ENCODE results near the gene CELF4. TPM values are rescaled to one million over a fixed set of nuclear protein-coding genes. Genes with fewer than 3 reads are reported as not detected.

CELF4 gene
- total RNA-seq, 3 donors from 2014 or later (not counting 1 experiment from before 2014, with no cell fraction given): not detected

GRCh38 chr18:37222354-37222998 lies 343.1 kb downstream of the CELF4 start:
- H3K4me1 ChIP-seq (ENCODE audit: control insufficient read depth, insufficient read depth, low read length): no peaks in the 10 kb centered on the region
- no peak overlapping the region for H3K27ac Mint-ChIP-seq
- no peak for TF ChIP-seq CTCF (IDR thresholded peaks at IDR 0.05)
- no peak overlapping the region for H3K4me3 ChIP-seq (ENCODE audit: low read length)
- ATAC-seq (no peak), DNase-seq (no peak)
- no peaks in the 10 kb centered on the region for H3K4me1 Mint-ChIP-seq
- no peaks in the 10 kb centered on the region for H3K27me3 ChIP-seq (ENCODE audit: control insufficient read depth, insufficient read depth, low read length)
- whole genome bisulfite sequencing (ENCODE audit: insufficient coverage): 65% methylated on average over 2 of the region's 4 CpGs
- no peaks in the 10 kb centered on the region for H3K9me3 ChIP-seq (ENCODE audit: control insufficient read depth, insufficient read depth, low read length)
- intact Hi-C loops (cut with micrococcal nuclease): no loop called here
- no peak overlapping the region for H3K4me3 Mint-ChIP-seq
- no peaks in the 10 kb centered on the region for H3K27me3 Mint-ChIP-seq (ENCODE audit: low read depth in 2 of 2)
- no peaks in the 10 kb centered on the region for H3K36me3 Mint-ChIP-seq
- H3K27ac ChIP-seq (ENCODE audit: low read length): no peak overlapping the region
- H3K36me3 ChIP-seq (ENCODE audit: control insufficient read depth, insufficient read depth, low read length): no peaks in the 10 kb centered on the region
- peaks cover 0 to 3% of the 10 kb centered on the region in 2 donors for H3K9me3 Mint-ChIP-seq

- Mint-ChIP-seq H3K9me3 (peaks cover 0 to 20% of the 10 kb centered on the region in 2 donors), H3K36me3 (no peaks in the 10 kb centered on the region), H3K4me3 (no peak overlapping the region), H3K27me3 (ENCODE audit: low read depth in 2 of 2) (no peaks in the 10 kb centered on the region), H3K4me1 (no peaks in the 10 kb centered on the region), H3K27ac (no peak overlapping the region)
- no peak for TF ChIP-seq CTCF (IDR thresholded peaks at IDR 0.05)
- 91% methylated on average over 7 of the region's 7 CpGs for WGBS (ENCODE audit: insufficient coverage)
- Histone ChIP-seq H3K9me3 (ENCODE audit: control insufficient read depth, insufficient read depth, low read length) (no peaks in the 10 kb centered on the region), H3K27me3 (ENCODE audit: control insufficient read depth, insufficient read depth, low read length) (no peaks in the 10 kb centered on the region), H3K4me1 (ENCODE audit: control insufficient read depth, insufficient read depth, low read length) (no peaks in the 10 kb centered on the region), H3K27ac (ENCODE audit: low read length) (no peak overlapping the region), H3K4me3 (ENCODE audit: low read length) (no peak overlapping the region), H3K36me3 (ENCODE audit: control insufficient read depth, insufficient read depth, low read length) (no peaks in the 10 kb centered on the region)
- intact Hi-C loops (cut with micrococcal nuclease): no loop called here
- no peak for ATAC-seq
- no peak for DNase-seq
Observed at GRCh38 chr18:37219257-37219656, 346.3 kb downstream of the CELF4 start.

- no peak for DNase-seq
- Histone ChIP-seq H3K27ac (ENCODE audit: low read length) (no peak overlapping the region), H3K4me1 (ENCODE audit: control insufficient read depth, insufficient read depth, low read length) (no peaks in the 10 kb centered on the region), H3K27me3 (ENCODE audit: control insufficient read depth, insufficient read depth, low read length) (no peaks in the 10 kb centered on the region), H3K9me3 (ENCODE audit: control insufficient read depth, insufficient read depth, low read length) (no peaks in the 10 kb centered on the region), H3K36me3 (ENCODE audit: control insufficient read depth, insufficient read depth, low read length) (no peaks in the 10 kb centered on the region), H3K4me3 (ENCODE audit: low read length) (no peak overlapping the region)
- Mint-ChIP-seq H3K27me3 (ENCODE audit: low read depth in 2 of 2) (no peaks in the 10 kb centered on the region), H3K4me1 (no peaks in the 10 kb centered on the region), H3K36me3 (no peaks in the 10 kb centered on the region), H3K27ac (no peak overlapping the region), H3K4me3 (no peak overlapping the region), H3K9me3 (peaks cover 0 to 20% of the 10 kb centered on the region in 2 donors)
- WGBS (ENCODE audit: insufficient coverage): 85% methylated on average over 2 of the region's 2 CpGs
- intact Hi-C loops (cut with micrococcal nuclease): no loop called here
- ATAC-seq: no peak
- TF ChIP-seq CTCF (IDR thresholded peaks at IDR 0.05): no peak
Observed at GRCh38 chr18:37218022-37218590, 347.5 kb downstream of the CELF4 start.

- H3K4me3 ChIP-seq (ENCODE audit: low read length): no peak overlapping the region
- intact Hi-C loops (cut with micrococcal nuclease): no loop called here
- H3K4me1 ChIP-seq (ENCODE audit: control insufficient read depth, insufficient read depth, low read length): no peaks in the 10 kb centered on the region
- no peak overlapping the region for H3K4me3 Mint-ChIP-seq
- no peak overlapping the region for H3K27ac ChIP-seq (ENCODE audit: low read length)
- no peak overlapping the region for H3K27ac Mint-ChIP-seq
- no peaks in the 10 kb centered on the region for H3K36me3 ChIP-seq (ENCODE audit: control insufficient read depth, insufficient read depth, low read length)
- H3K27me3 Mint-ChIP-seq (ENCODE audit: low read depth in 2 of 2): no peaks in the 10 kb centered on the region
- no peak for TF ChIP-seq CTCF (IDR thresholded peaks at IDR 0.05)
- no peak for DNase-seq
- H3K36me3 Mint-ChIP-seq: no peaks in the 10 kb centered on the region
- H3K9me3 ChIP-seq (ENCODE audit: control insufficient read depth, insufficient read depth, low read length): no peaks in the 10 kb centered on the region
- WGBS (ENCODE audit: insufficient coverage): no CpG with 5 or more reads among the region's 1 CpG
- H3K27me3 ChIP-seq (ENCODE audit: control insufficient read depth, insufficient read depth, low read length): no peaks in the 10 kb centered on the region
- no peaks in the 10 kb centered on the region for H3K4me1 Mint-ChIP-seq
- peaks cover 5 to 9% of the 10 kb centered on the region in 2 donors for H3K9me3 Mint-ChIP-seq
- ATAC-seq: no peak
Observed at GRCh38 chr18:37210781-37211180, 354.8 kb downstream of the CELF4 start.
